Upper lobe of right lung (tissue), 1 donor: Measurements from ENCODE around the gene CYSLTR2. TPM values are rescaled to one million over a fixed set of nuclear protein-coding genes. Genes with fewer than 3 reads are reported as not detected.

Experiments
- ATAC-seq: fragments of 200-7000 bp; cut with Tn5 transposase; one replicate; pipeline ENCODE4 v1.9.1; 2020; ENCODE audit warnings: mild to moderate bottlenecking, moderate library complexity
- DNase-seq: peaks from one replicate; pipeline ENCODE4 v3.0.0-alpha.2; 2020
- H3K27ac ChIP-seq: fragments of 200-600 bp; one replicate; pipeline ENCODE4 v1.8.0; 2022
- H3K27me3 ChIP-seq: fragments of 200-600 bp; one replicate; pipeline ENCODE4 v1.8.0; 2022; ENCODE audit warnings: mild to moderate bottlenecking
- H3K36me3 ChIP-seq: fragments of 200-600 bp; one replicate; pipeline ENCODE4 v1.8.0; 2022
- H3K4me1 ChIP-seq: fragments of 200-600 bp; one replicate; pipeline ENCODE4 v1.8.0; 2022
- H3K4me3 ChIP-seq: fragments of 200-600 bp; one replicate; pipeline ENCODE4 v1.8.0; 2022; ENCODE audit warnings: mild to moderate bottlenecking
- H3K9me3 ChIP-seq: fragments of 200-600 bp; one replicate; pipeline ENCODE4 v1.8.0; 2022
- CTCF ChIP-seq: fragments of 200-600 bp; IDR thresholded peaks from one replicate; pipeline ENCODE4 v1.8.0; 2022; ENCODE audit warnings: antibody characterized with exemption
- intact Hi-C: fragments of 100-400 bp; cut with DNase I; formaldehyde crosslinking; loops from one replicate; pipeline ENCODE4 v1.11.0; 2022
- total RNA-seq: library from RNA; stranded (reverse); fragmentation: NEBNext Ultra II Directional; extraction: Animal tissue kit (Norgen Biotek cat#: 25700); gene quantifications from one replicate; pipeline ENCODE4 v1.2.1, GENCODE V29; 2021
- donor health status: DM: no; HTN: yes; CAD: no; lungs with severe emphysema.

The CYSLTR2 gene
- total RNA-seq, 1 donor from 2014 or later = 0.67 TPM

GRCh38 chr13:48644141-48644540, 9.6 kb upstream of the CYSLTR2 start:
- ATAC-seq = no peak
- H3K9me3 ChIP-seq = no peaks in the 10 kb centered on the region
- intact Hi-C loops = no loop called here
- no peaks in the 10 kb centered on the region for H3K4me1 ChIP-seq
- no peak for DNase-seq
- no peaks in the 10 kb centered on the region for H3K36me3 ChIP-seq
- TF ChIP-seq CTCF = no peak
- no peak overlapping the region for H3K27ac ChIP-seq
- no peaks in the 10 kb centered on the region for H3K27me3 ChIP-seq
- no peak overlapping the region for H3K4me3 ChIP-seq

- no peak overlapping the region for H3K27ac ChIP-seq
- no peak for ATAC-seq
- H3K9me3 ChIP-seq = no peaks in the 10 kb centered on the region
- no peaks in the 10 kb centered on the region for H3K36me3 ChIP-seq
- no peak for TF ChIP-seq CTCF
- H3K27me3 ChIP-seq = no peaks in the 10 kb centered on the region
- no peak overlapping the region for H3K4me3 ChIP-seq
- intact Hi-C loops = no loop called here
- DNase-seq = no peak
- H3K4me1 ChIP-seq = no peaks in the 10 kb centered on the region
Observed at GRCh38 chr13:48644951-48645350, 8.8 kb upstream of the CYSLTR2 start.

- Histone ChIP-seq H3K4me1 (no peaks in the 10 kb centered on the region), H3K9me3 (no peaks in the 10 kb centered on the region), H3K27ac (no peak overlapping the region), H3K36me3 (no peaks in the 10 kb centered on the region), H3K4me3 (no peak overlapping the region), H3K27me3 (no peaks in the 10 kb centered on the region)
- DNase-seq (no peak), ATAC-seq (no peak)
- TF ChIP-seq CTCF = no peak
- intact Hi-C loops = no loop called here
Observed at GRCh38 chr13:48645845-48646244, 7.9 kb upstream of the CYSLTR2 start.

GRCh38 chr13:48646791-48647190, 6.9 kb upstream of the CYSLTR2 start:
- Histone ChIP-seq H3K27ac (no peak overlapping the region), H3K4me1 (no peaks in the 10 kb centered on the region), H3K36me3 (no peaks in the 10 kb centered on the region), H3K4me3 (no peak overlapping the region), H3K9me3 (no peaks in the 10 kb centered on the region), H3K27me3 (no peaks in the 10 kb centered on the region)
- DNase-seq = no peak
- ATAC-seq = peak; percentile 36
- intact Hi-C loops = no loop called here
- no peak for TF ChIP-seq CTCF

- H3K27ac ChIP-seq = no peak overlapping the region
- H3K36me3 ChIP-seq = no peaks in the 10 kb centered on the region
- DNase-seq (no peak), ATAC-seq (no peak)
- H3K27me3 ChIP-seq = no peaks in the 10 kb centered on the region
- intact Hi-C loops = no loop called here
- no peak for TF ChIP-seq CTCF
- no peaks in the 10 kb centered on the region for H3K4me1 ChIP-seq
- no peaks in the 10 kb centered on the region for H3K9me3 ChIP-seq
- no peak overlapping the region for H3K4me3 ChIP-seq
Observed at GRCh38 chr13:48647625-48648024, 6.1 kb upstream of the CYSLTR2 start.

- intact Hi-C loops = no loop called here
- Histone ChIP-seq H3K9me3 (no peaks in the 10 kb centered on the region), H3K27me3 (no peaks in the 10 kb centered on the region), H3K27ac (no peak overlapping the region), H3K36me3 (no peaks in the 10 kb centered on the region), H3K4me3 (no peak overlapping the region), H3K4me1 (peaks cover 6% of the 10 kb centered on the region)
- DNase-seq (no peak), ATAC-seq (no peak)
- TF ChIP-seq CTCF = no peak
Observed at GRCh38 chr13:48648446-48648845, 5.3 kb upstream of the CYSLTR2 start.
